ENCODE data around the gene CSNK1G2.

The CSNK1G2 gene

DNA sequence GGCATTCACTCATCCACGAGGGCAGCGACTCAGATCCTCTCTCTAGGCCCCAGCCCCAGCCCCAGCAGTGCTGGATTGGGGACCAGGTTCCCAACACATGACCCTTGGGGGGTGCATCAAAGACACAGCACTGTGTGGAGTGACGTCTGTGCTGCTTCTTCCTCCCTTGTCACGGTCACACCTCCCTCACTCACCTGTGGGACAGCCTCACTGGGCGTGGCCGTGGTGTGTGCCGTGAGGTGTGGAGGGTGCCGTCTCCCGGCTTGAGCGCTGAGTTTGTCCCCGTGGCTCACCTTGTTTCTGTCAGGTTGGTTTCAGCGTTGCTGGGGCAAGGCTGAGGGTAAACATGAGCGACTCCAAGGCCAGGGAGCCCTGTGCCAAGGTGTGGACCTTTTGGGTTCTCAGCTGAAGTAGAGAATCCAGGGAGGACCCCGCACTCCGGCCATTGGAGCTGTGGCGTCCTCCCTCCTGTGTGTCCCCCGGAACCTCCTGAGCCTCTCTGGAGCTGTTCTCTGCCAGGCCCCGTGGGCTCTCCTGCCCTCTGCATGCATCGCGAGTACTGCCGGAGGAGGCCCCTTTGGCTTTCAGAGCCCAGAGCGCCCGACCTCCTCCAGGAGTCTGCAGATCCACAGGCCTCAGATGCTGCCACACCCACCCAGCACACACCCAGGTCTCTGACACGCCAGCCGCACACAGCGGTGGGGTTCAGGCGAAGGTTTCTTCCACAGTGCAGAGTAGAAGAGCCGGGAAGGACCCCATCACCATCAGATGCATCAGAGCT lies 33.6 kb downstream of the CSNK1G2 start:
- H3K27me3 ChIP-seq (ENCODE audit: control insufficient read depth, insufficient read depth, low read length) = no peaks in the 10 kb centered on the region
- no peak overlapping the region for H3K9ac ChIP-seq (ENCODE audit: low read depth, low read length)
- H3K36me3 ChIP-seq (ENCODE audit: insufficient read depth, low read length) = peaks cover 37% of the 10 kb centered on the region
- H3K4me3 ChIP-seq (ENCODE audit: low read length) = no peak overlapping the region
- no peaks in the 10 kb centered on the region for H3K9me3 ChIP-seq (replicated peaks; ENCODE audit: low read length)
- H3K4me2 ChIP-seq (ENCODE audit: low read length) = no peak overlapping the region
- peaks cover 21% of the 10 kb centered on the region for H3K4me1 ChIP-seq (ENCODE audit: control insufficient read depth, insufficient read depth, low read length)

DNA sequence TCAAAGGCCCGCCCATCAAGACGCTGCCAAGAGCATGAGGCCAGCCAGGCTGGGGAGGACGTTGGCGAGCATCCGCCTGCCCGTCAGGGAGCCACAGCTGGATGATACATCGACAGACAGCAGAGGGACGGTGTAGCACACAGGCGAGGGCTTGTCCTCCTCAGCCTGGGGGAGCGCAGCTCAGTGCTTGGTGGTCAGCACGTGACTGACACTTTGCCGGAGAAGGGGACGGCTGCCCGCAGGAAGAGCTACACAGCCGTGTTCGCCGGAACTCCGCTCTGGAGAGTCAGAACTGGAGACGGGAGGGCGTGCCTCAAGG lies 34.1 kb downstream of the CSNK1G2 start:
- H3K9ac ChIP-seq (ENCODE audit: low read depth, low read length) = no peak overlapping the region
- H3K36me3 ChIP-seq (ENCODE audit: insufficient read depth, low read length) = peaks cover 34% of the 10 kb centered on the region
- no peak overlapping the region for H3K4me2 ChIP-seq (ENCODE audit: low read length)
- no peaks in the 10 kb centered on the region for H3K27me3 ChIP-seq (ENCODE audit: control insufficient read depth, insufficient read depth, low read length)
- H3K4me1 ChIP-seq (ENCODE audit: control insufficient read depth, insufficient read depth, low read length) = peaks cover 19% of the 10 kb centered on the region
- no peak overlapping the region for H3K4me3 ChIP-seq (ENCODE audit: low read length)
- H3K9me3 ChIP-seq (replicated peaks; ENCODE audit: low read length) = no peaks in the 10 kb centered on the region

DNA sequence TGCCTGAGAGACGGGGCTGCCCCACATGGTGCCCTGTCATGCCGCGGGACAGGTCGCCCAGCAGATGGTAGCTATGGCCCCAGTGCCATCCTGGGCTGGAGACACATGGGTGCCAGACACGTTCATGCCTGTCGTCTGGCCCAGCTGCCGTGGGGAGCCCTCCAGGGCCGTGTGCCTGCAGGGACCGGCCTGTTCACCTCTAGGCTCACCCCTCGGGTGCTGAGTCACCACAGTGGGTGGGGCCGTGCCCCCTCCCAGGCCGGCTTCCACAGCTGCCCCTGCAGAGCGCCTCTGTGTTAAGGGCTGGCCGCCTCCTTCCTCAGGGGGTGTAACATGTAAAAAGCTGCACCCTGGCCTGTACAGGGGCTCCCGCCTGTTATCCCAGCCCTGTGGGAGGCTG lies 36.1 kb downstream of the CSNK1G2 start:
- Histone ChIP-seq H3K4me3 (ENCODE audit: low read length) (no peak overlapping the region), H3K9me3 (replicated peaks; ENCODE audit: low read length) (no peaks in the 10 kb centered on the region), H3K9ac (ENCODE audit: low read depth, low read length) (no peak overlapping the region), H3K4me2 (ENCODE audit: low read length) (no peak overlapping the region), H3K27me3 (ENCODE audit: control insufficient read depth, insufficient read depth, low read length) (no peaks in the 10 kb centered on the region), H3K36me3 (ENCODE audit: insufficient read depth, low read length) (peaks cover 43% of the 10 kb centered on the region), H3K4me1 (ENCODE audit: control insufficient read depth, insufficient read depth, low read length) (peaks cover 5% of the 10 kb centered on the region)

DNA sequence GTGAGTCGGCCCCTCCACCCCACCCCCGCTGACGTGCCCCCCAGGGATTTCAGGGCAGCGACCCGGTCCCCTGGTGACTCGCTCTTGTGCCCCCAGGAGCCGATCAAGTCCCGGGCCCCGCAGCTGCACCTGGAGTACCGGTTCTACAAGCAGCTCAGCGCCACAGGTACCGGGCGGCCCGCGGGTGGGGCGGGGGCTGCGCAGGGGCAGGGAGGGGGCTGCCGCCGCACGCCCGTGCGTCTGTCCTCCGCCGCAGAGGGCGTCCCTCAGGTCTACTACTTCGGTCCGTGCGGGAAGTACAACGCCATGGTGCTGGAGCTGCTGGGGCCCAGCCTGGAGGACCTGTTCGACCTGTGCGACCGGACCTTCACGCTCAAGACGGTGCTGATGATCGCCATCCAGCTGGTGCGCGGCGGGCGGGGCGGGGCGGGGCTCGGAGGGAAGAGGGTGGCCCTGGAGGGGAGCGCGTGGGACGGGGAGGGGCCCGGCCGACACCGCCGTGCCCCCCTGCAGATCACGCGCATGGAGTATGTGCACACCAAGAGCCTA lies 37.4 kb downstream of the CSNK1G2 start:
- Histone ChIP-seq H3K9me3 (replicated peaks; ENCODE audit: low read length) (no peaks in the 10 kb centered on the region), H3K4me2 (ENCODE audit: low read length) (no peak overlapping the region), H3K4me1 (ENCODE audit: control insufficient read depth, insufficient read depth, low read length) (peaks cover 5% of the 10 kb centered on the region), H3K36me3 (ENCODE audit: insufficient read depth, low read length) (peaks cover 46% of the 10 kb centered on the region), H3K4me3 (ENCODE audit: low read length) (no peak overlapping the region), H3K27me3 (ENCODE audit: control insufficient read depth, insufficient read depth, low read length) (no peaks in the 10 kb centered on the region), H3K9ac (ENCODE audit: low read depth, low read length) (no peak overlapping the region)

DNA sequence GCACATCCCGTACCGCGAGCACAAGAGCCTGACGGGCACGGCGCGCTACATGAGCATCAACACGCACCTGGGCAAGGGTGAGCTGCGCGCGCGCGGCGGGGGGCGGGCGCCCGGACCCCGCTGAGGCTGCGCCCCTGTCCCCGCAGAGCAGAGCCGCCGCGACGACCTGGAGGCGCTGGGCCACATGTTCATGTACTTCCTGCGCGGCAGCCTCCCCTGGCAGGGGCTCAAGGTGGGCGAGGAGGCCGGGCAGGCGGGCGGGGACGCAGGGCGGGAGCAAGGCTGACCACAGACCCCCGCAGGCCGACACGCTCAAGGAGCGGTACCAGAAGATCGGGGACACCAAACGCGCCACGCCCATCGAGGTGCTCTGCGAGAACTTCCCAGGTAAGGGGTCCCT lies 38.0 kb downstream of the CSNK1G2 start:
- H3K4me2 ChIP-seq (ENCODE audit: low read length) = no peak overlapping the region
- H3K4me3 ChIP-seq (ENCODE audit: low read length) = no peak overlapping the region
- H3K9me3 ChIP-seq (replicated peaks; ENCODE audit: low read length) = no peaks in the 10 kb centered on the region
- H3K9ac ChIP-seq (ENCODE audit: low read depth, low read length) = no peak overlapping the region
- H3K36me3 ChIP-seq (ENCODE audit: insufficient read depth, low read length) = peaks cover 46% of the 10 kb centered on the region
- peaks cover 5% of the 10 kb centered on the region for H3K4me1 ChIP-seq (ENCODE audit: control insufficient read depth, insufficient read depth, low read length)
- H3K27me3 ChIP-seq (ENCODE audit: control insufficient read depth, insufficient read depth, low read length) = no peaks in the 10 kb centered on the region

DNA sequence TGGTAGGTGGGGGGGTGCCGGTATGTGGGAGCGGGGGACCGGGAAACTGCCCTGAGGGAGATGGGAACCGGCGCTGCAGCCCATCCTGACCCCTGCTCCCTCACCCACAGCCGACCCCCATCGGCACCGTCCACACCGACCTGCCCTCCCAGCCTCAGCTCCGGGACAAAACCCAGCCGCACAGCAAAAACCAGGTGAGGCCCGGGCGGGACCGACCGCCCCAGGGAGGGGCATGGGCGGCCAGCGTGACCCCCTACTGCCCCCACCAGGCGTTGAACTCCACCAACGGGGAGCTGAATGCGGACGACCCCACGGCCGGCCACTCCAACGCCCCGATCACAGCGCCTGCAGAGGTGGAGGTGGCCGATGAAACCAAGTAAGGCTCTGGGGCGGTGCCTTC lies 38.7 kb downstream of the CSNK1G2 start:
- Histone ChIP-seq H3K4me3 (ENCODE audit: low read length) (no peak overlapping the region), H3K9ac (ENCODE audit: low read depth, low read length) (no peak overlapping the region), H3K36me3 (ENCODE audit: insufficient read depth, low read length) (peaks cover 46% of the 10 kb centered on the region), H3K9me3 (replicated peaks; ENCODE audit: low read length) (no peaks in the 10 kb centered on the region), H3K4me2 (ENCODE audit: low read length) (no peak overlapping the region), H3K4me1 (ENCODE audit: control insufficient read depth, insufficient read depth, low read length) (peaks cover 5% of the 10 kb centered on the region), H3K27me3 (ENCODE audit: control insufficient read depth, insufficient read depth, low read length) (no peaks in the 10 kb centered on the region)

DNA sequence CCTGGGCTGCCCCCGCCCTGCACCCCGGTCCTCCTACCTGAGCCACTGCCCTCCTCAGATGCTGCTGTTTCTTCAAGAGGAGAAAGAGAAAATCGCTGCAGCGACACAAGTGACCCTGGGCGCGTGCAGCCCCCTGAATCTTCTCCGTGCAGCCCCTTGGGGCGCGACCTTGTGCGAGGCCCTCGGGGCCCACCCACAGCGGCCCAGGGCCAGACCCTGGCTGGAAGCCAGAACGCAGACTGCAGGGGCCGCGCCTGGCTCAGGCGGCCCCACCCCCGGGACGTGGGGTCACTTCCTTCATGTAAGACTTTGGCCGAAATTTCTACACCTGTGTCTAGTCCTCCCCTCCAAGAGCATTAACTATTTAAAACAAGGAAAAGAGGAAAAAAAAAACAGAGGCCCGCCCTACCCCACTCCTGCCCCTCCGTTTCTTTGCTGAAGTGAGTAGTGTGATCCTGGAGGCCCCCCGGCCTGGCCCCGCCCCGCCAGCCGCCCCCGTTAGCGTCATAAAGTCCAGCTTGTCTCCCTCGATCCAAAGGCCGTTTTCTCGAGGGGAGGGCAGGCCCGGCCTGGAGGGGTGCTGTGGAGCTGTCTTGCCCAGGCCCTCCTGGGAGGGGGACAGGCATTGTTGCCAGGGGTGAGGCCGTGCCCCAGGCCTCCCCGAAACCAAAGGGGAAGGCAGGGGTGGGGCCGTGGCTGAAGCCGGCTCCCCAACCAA lies 39.3 kb downstream of the CSNK1G2 start:
- Histone ChIP-seq H3K4me3 (ENCODE audit: low read length) (no peak overlapping the region), H3K36me3 (ENCODE audit: insufficient read depth, low read length) (peaks cover 46% of the 10 kb centered on the region)

DNA sequence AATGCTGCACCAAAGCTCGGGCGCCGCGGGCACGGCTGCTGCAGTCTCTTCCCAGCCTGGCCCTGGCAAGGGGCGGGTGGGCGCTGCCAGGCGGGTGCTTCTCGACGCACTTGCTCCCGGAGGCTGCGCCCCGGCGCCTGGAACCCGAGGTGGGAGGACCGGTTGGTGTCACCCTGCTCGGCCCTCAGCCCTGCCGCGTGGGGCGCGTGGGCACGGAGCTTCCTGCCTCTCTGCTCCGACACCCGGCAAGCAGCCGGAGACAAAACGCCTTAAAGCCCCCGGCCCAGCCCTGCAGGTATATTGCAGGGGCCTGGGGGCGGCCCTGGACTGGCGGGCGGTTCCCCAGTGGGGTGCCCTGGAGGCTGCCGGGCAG lies 39.8 kb downstream of the CSNK1G2 start:
- no peak overlapping the region for H3K4me2 ChIP-seq (ENCODE audit: low read length)
- no peak overlapping the region for H3K9ac ChIP-seq (ENCODE audit: low read depth, low read length)
- H3K4me1 ChIP-seq (ENCODE audit: control insufficient read depth, insufficient read depth, low read length) = no peaks in the 10 kb centered on the region
- no peak overlapping the region for H3K4me3 ChIP-seq (ENCODE audit: low read length)
- H3K36me3 ChIP-seq (ENCODE audit: insufficient read depth, low read length) = peaks cover 46% of the 10 kb centered on the region
- no peaks in the 10 kb centered on the region for H3K27me3 ChIP-seq (ENCODE audit: control insufficient read depth, insufficient read depth, low read length)
- no peaks in the 10 kb centered on the region for H3K9me3 ChIP-seq (replicated peaks; ENCODE audit: low read length)

More for the DNA sequence above, 39.3 kb downstream of the CSNK1G2 start:
- Histone ChIP-seq H3K4me1 (ENCODE audit: control insufficient read depth, insufficient read depth, low read length) (peaks cover 3% of the 10 kb centered on the region), H3K4me2 (ENCODE audit: low read length) (no peak overlapping the region), H3K27me3 (ENCODE audit: control insufficient read depth, insufficient read depth, low read length) (no peaks in the 10 kb centered on the region), H3K9me3 (replicated peaks; ENCODE audit: low read length) (no peaks in the 10 kb centered on the region), H3K9ac (ENCODE audit: low read depth, low read length) (no peak overlapping the region)

DNA sequence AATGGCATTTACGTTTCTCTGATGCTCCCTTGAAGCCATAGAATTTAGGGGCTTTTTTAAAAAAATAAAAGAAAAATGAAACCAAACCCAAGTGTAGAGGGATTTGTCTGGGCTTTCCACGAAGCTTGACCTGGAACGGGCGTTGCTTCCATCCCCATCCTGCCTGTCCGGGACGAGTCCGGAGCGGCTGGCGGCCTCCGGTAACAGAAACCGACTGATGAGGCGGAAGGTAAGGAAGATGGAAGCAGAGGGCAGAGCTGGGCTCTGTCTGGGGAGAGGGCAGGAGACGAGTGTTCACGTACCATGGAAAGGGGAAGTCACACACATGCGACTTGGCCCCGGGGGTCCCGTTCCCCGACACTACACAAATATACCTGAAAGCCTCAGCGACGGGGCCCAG lies 40.3 kb downstream of the CSNK1G2 start:
- Histone ChIP-seq H3K36me3 (ENCODE audit: insufficient read depth, low read length) (peaks cover 48% of the 10 kb centered on the region), H3K4me2 (ENCODE audit: low read length) (no peak overlapping the region), H3K9ac (ENCODE audit: low read depth, low read length) (no peak overlapping the region), H3K4me1 (ENCODE audit: control insufficient read depth, insufficient read depth, low read length) (no peaks in the 10 kb centered on the region), H3K4me3 (ENCODE audit: low read length) (no peak overlapping the region), H3K9me3 (replicated peaks; ENCODE audit: low read length) (no peaks in the 10 kb centered on the region), H3K27me3 (ENCODE audit: control insufficient read depth, insufficient read depth, low read length) (no peaks in the 10 kb centered on the region)

DNA sequence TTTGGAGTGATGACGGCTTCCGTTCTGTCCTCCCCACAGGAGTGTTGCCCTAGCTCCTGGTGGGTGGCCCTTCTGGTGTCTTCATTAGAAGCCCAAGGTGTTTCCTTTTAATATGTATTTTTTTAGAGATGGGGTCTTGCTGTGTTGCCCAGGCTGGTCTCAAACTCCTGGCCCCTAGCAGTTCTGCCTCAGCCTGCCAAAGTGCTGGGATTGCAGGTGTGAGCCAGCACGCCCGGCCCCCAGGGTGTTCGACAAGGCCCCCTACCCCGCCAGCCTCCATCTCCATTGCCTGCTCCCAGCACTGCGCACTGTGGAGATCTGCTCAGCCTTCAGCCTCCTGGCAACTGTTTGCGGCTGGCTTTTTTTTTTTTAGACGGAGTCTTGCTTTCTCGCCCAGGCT lies 43.4 kb downstream of the CSNK1G2 start:
- Histone ChIP-seq H3K4me1 (ENCODE audit: control insufficient read depth, insufficient read depth, low read length) (no peaks in the 10 kb centered on the region), H3K9me3 (replicated peaks; ENCODE audit: low read length) (no peaks in the 10 kb centered on the region), H3K4me3 (ENCODE audit: low read length) (no peak overlapping the region), H3K36me3 (ENCODE audit: insufficient read depth, low read length) (peaks cover 47% of the 10 kb centered on the region), H3K9ac (ENCODE audit: low read depth, low read length) (no peak overlapping the region), H3K4me2 (ENCODE audit: low read length) (no peak overlapping the region), H3K27me3 (ENCODE audit: control insufficient read depth, insufficient read depth, low read length) (no peaks in the 10 kb centered on the region)

DNA sequence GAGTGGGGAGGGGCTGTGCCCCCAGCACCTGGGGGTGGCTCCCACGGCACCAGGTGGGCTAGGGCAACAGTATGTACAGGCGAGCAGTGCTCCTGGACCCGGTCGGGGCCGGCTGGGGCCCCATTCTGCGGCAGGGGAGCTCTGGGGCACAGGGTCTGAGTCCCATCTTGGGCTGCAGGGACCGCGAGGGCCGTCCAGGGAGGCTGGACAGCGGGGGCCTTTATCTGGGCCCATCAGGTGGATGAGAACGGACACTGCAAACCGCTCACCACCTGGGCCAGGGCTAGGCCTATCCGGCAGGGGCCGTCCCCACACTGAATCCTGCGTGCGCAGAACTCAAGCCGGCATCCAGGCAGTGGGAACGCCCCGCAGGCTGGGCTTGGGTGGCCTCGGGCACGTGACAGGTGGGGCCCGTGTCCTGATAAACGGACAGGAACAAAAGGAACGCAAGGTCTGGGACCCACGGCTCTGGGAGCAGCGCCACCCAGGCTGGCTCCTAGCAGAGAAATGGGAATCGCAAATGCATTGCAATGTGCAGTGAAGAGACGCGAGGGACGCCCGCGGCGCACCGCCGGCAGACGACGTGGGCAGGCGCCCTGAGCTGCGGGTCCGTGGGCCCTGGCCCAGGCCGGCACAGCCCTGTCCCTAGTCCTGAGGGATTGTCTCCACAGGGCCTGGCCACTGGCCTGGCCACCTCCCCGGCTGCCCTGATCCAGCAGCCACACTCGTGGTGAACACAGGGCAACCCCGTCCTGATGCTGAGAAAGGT lies 44.8 kb downstream of the CSNK1G2 start:
- Histone ChIP-seq H3K9ac (ENCODE audit: low read depth, low read length) (no peak overlapping the region), H3K9me3 (replicated peaks; ENCODE audit: low read length) (no peaks in the 10 kb centered on the region), H3K4me1 (ENCODE audit: control insufficient read depth, insufficient read depth, low read length) (no peaks in the 10 kb centered on the region), H3K4me2 (ENCODE audit: low read length) (no peak overlapping the region), H3K27me3 (ENCODE audit: control insufficient read depth, insufficient read depth, low read length) (no peaks in the 10 kb centered on the region), H3K36me3 (ENCODE audit: insufficient read depth, low read length) (peaks cover 55% of the 10 kb centered on the region), H3K4me3 (ENCODE audit: low read length) (no peak overlapping the region)

Data from skeletal muscle satellite cell (primary cell).